ENCODE results near the gene ITPRIP.
A peak's percentile ranks its signal among the peaks of the same experiment; 100 is the strongest.

Gene ITPRIP

GRCh38 chr10:104324931-104325330 lies 13.3 kb downstream of the ITPRIP start:
- no peak for DNase-seq

DNA sequence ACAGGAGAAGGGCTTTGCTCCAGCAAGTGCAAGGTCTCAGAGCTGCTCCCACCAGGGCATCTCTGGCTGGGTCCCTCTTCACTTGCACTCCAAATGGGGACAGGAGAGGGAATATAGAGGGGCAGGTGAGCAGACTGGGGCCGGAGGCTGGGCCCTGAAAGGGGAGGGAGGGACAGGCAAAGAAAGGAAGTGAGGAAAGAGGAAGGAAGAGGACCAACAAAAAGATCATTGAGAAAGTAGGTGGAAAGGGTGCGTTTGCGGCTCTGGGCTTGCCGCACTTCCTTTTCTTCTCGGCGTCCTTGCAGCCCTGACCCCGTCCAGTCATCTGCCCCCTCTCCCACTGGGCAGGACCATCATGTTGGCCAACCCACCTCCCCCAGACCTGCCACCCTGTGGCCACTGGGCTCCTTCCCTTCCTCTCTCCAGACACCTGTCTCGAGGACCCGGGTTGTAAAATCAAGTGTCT lies 14.0 kb downstream of the ITPRIP start:
- DNase-seq, result no peak

DNA sequence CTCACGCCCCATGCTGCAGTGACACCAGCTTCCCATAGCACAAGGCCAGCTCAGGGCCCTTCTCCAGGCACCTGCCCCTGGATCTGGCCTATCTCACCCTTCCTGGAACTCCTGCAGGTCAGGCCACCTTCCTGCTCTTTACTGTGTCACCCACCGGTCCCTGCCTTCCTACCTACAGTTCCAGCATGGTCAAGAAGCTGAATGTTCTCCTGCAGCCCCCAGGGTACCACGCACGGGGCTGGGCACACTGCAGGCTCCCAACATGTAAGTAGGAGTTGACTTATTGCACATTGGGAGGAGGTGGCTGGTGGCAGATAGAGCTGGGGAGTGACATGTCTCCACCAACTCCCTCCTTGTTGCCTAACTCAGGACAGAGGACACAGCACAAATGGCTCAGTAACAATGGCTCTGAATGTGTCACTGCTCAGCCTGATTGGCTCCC lies 14.5 kb downstream of the ITPRIP start:
- no peak for DNase-seq

GRCh38 chr10:104323085-104323484 lies 15.2 kb downstream of the ITPRIP start:
- DNase-seq, result no peak

GRCh38 chr10:104322416-104322782 lies 15.9 kb downstream of the ITPRIP start:
- DNase-seq, result peak; percentile 65

GRCh38 chr10:104321725-104322415 lies 16.4 kb downstream of the ITPRIP start:
- DNase-seq, result no peak

GRCh38 chr10:104321226-104321625 lies 17.0 kb downstream of the ITPRIP start:
- DNase-seq, result no peak

DNA sequence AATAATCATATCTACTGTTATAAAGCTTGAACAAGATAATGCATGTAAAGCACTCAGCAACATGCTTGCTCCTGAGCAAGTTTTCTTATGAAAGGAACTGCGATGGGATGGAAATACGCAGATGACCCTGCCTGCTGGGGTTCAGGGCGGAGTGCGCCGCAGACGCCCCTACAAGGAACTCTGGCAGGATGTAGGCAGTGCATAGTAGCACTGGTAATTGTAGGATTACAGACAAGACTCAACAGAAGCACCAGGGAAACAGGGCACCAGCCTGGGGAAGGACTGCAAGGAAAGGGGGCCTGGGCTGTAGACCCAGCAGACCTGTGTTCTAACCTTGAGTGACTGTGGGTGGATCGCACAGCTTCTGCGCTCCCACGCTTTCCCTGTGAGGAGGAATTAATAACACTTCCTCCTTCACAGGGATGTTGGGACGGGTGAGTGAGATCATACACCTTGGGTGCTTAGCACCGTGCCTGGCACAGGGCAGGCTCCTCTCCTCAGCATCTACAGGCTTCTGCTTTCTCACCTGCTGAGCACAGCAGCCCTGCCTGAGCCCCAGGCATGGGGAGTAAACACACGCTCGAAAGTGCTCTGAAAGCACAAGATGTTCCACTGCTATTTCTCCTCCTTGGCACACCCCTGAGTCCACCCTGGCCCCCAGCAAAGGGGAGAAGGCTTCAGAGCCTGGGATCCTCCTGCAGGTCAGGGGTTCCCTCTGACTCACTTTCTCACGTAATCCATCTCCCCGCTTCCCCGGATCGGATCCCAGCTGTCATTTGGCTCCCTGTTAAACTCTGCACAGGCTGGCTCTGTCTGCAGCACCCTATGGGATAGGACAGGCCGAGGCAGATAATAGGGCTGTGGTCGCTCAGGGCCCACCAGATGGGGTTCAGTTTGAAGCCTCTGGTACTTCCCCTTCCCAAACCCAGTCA lies 19.2 kb downstream of the ITPRIP start:
- no peak for DNase-seq

DNA sequence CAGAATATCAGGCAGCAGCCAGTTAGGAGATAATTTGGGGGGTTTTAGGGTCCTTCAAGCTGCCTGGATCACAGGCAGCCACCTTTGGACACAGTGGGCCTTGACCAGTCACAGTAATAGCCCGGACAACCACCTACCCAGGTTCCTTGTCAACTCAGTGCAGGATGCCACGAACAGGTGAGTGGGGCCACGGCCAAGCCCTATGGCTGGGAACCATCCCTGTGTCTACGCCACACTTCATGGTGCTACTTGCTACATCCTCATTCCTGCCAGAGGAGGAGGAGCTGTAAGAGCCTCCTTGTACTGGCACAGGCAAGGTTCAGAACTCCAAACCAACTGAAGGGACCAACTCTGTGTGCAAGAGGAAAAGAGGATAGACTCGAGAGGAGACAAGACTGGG lies 19.9 kb downstream of the ITPRIP start:
- DNase-seq, result no peak

DNA sequence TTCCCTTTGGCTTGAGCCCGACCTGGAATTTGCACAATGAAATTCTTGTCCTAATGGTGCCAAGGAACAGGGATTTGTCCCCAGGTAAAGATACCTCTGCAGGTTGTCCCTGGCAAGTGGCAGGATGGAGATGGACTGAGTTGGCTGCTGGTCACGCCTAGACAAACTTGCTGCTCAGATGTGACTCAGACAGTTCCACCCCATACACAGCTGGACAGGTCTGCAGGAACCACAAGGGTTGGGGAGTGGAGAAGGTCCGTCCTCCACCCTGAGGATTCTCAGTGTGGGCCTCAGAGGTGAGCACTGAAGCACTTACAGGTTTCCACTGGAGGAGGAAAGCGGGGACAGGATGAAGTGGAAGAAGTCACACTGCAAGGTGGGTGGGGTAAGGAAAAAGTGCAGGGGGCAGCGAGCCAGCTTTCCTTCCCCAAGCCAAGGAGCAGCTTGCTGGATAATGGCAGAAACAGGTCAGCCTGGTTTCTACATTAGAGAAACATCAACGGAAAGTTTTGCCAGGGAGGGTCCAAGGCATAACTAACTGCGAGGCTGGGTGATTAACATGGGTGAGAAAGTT lies 20.5 kb downstream of the ITPRIP start:
- no peak for DNase-seq

GRCh38 chr10:104317269-104317710 lies 21.0 kb downstream of the ITPRIP start:
- DNase-seq, result no peak

- no peak for DNase-seq
Observed at GRCh38 chr10:104316321-104317099, 21.8 kb downstream of the ITPRIP start.

DNA sequence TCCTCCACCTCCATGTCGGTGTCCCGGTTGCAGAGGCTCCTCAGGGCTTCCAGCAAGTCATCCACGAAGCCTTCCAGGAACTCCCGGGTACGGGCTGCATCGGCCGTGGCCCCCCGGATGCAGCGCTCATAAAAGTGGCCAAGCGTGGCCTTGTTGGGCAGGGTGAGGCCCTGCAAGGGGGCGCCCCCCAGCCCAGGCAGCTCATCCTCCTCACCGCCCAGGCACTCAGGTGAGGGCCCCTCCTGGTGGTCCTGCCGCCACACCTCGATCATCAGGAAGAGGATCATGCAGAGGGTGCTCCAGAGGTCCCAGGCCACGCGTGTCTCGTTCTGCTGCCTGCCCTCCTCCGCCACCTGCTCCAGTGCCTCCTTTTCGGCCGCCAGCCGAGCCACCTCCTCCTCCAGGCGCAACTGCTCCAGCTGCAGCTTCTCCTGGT lies 22.8 kb downstream of the ITPRIP start:
- no peak for DNase-seq

GRCh38 chr10:104314591-104315485 lies 23.4 kb downstream of the ITPRIP start:
- DNase-seq, result no peak

GRCh38 chr10:104311184-104311720 lies 27.0 kb downstream of the ITPRIP start:
- DNase-seq, result no peak

GRCh38 chr10:104309980-104310978 lies 28.0 kb downstream of the ITPRIP start:
- no peak for DNase-seq

DNA sequence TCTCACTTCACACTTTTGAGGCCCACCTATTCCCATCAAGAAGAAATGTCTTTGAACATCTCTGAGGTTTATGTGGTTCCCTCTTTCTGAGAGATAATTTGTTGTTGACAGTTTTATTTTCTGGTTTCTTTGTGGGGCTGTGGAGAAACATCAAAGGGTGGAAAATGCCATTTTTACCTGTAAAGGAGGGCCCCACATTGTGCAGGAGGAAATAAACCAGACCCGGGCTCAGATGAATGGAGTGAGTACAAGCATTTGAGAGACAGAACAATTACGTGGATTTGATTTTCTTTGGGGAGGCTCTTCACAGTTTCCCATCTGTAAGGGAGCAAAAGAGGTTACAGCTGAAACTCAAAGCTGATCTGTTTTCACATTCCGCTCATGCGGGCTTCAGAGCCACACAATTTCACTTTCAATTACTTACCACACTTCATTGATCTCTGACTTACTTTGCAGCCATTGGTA lies 29.8 kb downstream of the ITPRIP start:
- no peak for DNase-seq

DNA sequence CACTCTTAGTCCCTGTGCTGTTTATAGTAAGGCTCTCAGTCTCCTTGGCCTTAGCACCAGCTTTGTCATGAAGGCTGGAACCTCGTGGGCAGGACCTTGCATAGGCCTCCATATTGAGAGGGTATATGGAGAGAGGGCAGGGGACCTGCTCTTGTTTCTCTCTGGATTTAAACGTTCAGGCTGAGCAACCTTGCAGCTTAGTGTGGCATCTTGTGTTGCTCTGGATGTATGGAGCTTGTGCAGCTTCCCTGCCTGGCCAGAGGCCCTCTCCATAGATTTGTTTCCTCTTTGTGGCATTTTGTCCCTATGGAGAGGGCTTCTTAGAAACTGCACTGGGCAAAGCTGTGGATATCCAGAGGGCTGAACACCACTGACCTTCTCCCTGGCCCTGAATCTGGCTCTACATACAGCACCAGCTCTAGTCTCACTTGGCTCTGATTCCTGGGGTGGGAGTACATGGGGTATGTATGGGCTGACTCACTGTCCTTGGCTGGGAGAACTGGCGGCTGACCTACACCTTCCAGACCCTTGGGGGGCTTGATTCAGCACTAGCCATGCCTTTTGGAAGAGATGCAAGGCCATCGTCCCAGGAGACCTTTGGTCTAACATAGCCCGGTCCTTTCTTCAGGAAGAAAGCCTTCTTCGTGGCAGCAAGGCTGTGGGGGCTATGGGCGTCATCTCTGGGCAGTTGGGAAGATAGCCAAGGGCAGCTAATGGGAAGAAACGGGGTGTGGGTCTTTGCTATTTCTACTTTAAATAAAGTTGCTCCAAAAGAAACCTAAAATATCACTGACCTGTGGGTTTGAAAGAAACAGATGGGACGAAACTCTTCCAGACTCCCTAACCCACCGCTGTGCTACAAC lies 30.5 kb downstream of the ITPRIP start:
- DNase-seq, result no peak

GRCh38 chr10:104306897-104307296 lies 31.4 kb downstream of the ITPRIP start:
- no peak for DNase-seq

Data from NCI-H1436 (cell line).